ENCODE measurements around the gene CD300H.

The CD300H gene

DNA sequence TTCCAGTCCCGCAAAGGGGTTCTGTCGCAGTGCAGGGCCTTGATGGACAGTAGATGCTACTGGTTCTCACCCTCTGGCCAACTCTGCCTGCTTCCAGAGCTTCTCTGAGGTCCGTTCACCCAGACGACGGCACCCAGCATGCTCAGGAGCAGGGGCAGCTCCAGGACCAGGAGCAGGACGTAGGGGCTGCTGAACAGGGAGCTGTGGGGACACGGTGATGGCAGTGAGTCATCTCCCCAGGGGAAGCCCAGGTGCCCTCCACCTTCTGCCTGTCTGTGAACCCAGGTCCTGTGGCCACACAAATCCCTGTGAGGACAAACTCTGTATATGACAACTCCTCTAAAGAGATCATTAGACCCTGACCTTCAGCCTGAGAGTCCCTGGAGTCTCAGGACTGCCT is 18.0 kb downstream of the CD300H start:
- DNase-seq (ENCODE audit: low read depth in 3 of 3): no peak

DNA sequence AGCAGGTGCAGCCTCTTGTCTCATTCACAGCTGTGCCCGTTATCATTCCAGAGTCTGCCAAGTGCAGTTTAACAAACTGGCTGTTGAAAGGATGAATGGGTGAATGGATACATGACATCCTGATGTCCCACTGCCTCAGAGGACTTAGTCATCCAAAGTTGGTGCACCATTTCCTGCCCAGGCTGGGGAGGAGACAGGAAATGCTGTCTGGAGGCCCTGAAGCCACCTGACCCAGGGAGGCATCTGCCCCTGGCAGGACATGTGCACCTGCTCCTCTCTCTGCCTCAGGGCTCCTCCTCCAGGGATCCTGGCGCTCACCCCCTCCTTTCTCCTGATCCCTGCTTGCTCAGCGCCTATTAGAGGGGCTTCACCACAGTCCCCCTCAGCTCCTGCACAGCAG is 19.6 kb downstream of the CD300H start:
- no peak for DNase-seq (ENCODE audit: low read depth in 3 of 3)

DNA sequence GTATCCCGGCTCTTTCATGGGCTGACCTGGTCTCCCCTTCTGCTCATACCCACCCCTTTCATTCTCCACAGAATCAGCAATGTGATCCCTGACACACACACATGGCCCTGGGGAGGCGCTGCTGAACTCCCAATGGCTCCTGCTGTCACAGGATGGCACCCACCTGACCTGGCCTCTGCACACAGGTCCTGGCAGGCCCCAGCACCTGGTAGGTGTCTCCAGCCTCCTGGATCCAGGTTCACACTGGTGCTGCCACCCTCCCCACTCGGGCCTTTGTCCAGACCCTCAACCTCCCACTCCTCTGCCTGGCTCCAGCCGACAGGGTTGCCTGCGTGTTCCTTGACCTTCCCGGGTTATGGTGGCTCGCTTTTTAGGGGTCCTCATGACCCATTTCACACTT is 20.0 kb downstream of the CD300H start:
- DNase-seq (ENCODE audit: low read depth in 3 of 3): no peak

DNA sequence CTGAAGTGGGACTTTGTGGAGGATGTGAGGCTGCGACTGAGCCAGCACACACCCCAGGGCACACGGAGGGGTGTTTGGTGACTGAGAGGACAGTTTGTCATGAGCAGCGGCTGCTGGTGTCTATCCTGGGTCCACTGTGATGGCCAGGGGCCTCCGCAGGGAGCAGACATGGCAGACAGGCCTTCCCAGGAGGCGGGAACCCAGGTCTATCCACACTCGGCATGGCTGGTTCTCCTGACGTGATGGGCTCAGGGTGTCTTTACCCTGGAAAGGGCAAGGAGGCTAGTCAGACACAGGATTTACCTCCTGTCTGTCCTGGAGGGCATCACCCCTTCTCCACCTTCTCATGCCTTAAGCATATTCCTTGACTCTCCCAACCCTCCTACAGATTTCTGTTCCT is 20.7 kb downstream of the CD300H start:
- DNase-seq (ENCODE audit: low read depth in 3 of 3): no peak

DNA sequence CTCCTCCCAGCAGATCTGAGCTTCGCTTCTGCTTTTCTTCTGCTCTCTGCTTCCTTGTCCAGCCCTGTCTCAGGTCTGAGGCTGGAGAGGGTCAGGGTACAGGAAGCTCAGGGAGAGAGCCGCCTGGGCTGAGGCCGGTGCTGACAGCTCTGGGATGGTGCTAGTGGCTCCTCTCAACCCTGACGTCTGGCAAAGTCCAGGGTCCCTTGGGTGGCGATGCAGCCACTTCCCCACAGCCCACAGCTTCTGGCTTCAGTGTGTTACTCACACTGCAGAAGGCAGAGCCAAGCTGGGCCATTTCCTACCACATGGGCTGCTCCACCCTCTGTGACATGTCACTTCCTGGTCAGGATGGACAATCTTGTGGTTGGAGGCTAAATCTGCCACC is 21.5 kb downstream of the CD300H start, which contains the start of gene CD300C:
CD300C (minus strand) TSS at position 273 of the 388 bp plus-strand sequence. CDS start 333 bp downstream, outside the sequence.
- DNase-seq (ENCODE audit: low read depth in 3 of 3): no peak

DNA sequence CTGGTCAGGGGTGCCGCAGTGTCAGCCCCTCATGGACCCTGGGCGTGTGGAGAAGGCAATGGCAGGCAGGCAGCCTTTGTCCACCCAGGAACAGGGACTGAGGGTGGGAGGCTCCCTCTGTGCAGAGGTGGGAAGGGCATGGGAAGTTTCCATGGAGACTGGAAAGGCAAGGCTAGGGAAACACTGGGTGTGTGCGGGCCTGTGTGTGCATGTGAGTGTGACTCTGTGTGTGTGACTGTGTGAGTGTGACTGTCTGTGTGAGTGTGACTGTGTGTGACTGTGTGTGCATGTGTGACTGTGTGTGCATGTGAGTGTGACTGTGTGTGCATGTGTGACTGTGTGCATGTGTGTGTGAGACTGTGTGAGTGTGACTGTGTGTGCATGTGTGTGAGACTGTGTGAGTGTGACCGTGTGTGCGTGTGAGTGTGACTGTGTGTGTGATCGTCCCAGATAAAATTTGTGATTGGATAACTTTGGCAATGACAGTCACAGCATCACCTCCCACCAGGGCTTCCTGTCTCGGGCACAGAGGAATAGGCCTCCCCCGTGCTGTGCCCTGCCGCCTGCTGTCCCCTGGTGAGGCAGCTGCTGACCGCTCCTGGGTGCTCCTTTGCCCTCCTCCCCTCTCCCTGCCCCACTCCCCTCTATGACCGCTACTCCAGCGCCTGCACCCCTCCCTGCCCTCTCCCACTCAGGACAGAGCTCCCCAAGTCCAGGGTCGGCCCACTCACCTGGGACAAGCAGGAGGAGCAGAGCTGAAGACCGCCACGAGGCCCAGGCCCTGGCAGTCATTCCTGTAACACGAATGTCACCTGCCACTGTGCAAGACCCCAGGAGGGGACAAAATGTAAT is 22.1 kb downstream of the CD300H start:
- DNase-seq (ENCODE audit: low read depth in 3 of 3): no peak

DNA sequence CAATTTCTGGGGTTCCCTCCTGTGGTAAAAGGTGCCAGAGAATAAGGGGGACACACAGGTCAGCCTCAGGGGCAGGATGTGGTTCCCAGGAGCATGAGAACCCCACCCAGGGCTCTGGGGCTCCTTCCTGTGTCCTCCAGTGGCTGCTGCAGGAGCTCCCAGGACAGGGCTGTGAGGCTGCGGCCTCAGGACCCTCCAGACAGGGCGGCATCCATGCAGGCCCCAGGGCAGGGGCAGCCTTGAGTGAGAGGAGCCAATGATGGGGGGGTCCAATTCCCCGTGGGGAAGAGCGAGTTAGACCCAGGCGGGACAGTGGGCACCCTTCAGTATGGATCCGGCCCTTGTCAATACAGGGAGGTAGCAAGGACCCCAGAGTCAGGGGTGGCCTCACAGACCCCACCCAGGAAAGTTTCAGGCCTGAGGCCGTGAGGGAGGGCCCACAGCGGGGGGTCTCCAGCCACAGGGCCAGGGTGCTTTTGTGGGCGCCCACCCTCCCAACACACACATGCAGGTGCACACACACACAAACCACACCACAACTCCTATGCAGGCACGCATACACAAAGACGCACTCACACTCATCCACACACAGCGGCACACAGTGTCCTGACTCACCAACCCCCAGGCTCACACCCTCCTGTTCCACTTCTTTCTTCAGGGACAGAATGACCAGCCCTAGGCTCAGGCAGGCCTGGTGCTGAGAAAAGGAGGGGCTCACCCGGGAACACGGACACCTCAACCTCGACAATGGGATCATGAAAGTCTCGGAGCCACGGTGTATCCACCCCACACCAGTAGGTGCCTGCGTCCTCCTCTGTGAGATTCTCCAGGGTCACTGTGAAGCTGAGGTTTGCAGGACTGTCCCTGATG is 23.2 kb downstream of the CD300H start:
- no peak for DNase-seq (ENCODE audit: low read depth in 3 of 3)

DNA sequence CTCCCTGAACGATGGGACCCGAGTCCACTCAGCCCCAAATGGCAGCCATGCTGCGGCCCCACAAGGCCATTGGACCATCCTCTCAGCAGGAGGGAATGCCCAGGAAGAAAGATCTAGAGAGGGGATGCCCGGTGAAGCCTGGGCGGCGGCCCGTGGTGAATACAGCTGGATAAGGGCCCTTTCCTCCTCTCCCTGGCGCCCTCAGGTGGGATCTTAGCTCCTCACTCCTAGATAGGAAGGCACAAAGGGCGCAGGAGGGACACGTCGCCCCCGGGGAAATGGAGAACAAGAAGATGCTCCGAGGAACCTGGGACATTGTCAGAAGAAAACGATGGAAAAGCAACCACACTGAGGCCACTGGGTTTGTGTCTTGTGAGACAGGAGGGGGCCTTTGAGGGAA is 23.9 kb downstream of the CD300H start:
- no peak for DNase-seq (ENCODE audit: low read depth in 3 of 3)

DNA sequence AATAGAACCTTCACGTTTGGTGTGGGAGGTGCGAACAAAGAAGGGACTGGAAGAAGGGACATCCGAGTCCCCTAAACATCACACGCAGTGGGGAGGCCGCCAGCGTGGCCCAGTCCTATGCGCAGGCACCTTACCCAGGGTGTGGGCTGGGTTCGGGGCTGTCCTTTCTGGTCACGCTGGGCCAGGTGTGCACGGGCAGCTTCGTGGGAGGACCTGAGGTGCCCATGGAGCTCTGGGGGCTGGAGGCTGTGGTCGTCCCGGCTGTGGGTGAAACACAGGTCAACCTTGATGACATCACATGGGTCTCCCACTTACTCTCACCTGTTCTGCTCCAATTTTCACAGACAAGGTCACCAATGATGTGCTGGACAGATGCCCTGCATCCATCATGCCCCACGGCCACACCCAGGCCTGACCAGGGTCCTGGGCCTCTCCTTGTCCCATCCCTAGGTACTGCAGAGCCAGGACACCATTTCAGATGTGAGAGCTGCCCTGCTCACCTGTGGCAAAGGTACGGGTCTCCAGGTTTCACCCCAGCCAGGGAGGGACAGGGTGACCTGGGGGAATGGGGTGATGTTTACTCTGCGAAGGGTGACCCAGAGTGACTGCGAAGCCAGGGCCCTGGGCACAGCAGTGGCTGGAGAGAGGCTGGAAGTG is 24.5 kb downstream of the CD300H start:
- no peak for DNase-seq (ENCODE audit: low read depth in 3 of 3)

DNA sequence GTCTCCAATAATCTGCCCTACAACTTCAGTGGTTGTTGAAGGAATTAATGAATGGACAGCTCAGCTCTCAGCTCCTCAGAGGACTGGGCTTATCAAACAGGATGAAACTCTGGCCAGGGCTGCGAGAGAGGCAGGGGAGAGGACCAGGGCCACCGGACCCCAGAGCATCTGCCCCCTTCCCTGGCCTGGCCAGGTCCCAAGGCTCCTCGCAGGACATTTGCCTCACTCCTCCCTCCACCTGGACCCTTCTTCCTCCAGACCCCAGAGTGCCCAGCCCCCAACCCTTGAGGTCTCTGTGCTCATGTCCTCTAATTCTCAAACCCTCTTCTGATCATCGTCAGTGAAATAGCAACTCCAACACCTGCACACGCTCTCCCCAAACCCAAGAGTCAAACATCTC is 25.1 kb downstream of the CD300H start:
- no peak for DNase-seq (ENCODE audit: low read depth in 3 of 3)

DNA sequence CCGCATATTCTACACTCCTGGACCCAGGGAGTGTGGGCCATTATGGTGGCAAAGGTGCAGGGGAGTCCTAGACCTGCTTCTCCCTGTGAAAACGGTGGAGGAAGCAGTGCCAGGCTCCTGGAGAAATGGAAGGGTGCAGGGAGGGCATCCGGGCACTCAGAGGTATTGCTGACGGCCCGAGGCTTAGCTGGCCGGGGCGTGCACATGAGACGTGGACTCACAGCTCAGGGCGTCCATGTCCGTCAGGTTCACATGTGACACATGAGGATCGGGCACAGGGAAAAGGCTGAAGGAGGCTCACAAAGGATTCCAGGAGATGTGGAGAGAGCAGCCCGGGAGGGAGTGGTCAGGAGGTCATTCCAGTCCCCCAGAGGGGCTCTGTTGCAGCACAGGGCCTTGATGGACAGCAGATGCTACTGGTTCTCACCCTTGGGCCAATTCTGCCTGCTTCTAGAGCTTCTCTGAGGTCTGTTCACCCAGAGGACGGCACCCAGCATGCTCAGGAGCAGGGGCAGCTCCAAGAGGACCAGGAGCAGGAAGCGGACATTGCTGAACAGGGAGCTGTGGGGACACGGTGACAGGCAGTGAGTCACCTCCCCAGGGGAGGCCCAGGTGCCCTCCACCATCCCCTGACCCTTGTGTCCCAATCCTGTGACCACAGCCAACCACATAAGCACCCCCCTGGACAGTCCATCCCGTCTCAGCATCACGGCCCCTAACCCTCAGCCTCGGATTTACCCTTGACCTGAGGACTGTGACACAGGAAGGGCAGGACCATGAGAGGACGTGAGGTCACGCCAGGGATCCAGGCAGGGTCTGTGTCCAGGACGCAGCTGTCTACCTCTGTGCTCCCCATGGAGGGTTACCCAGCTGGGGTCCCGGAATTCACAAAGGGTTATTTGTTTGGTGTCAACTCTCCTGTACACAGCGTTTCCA is 25.9 kb downstream of the CD300H start:
- no peak for DNase-seq (ENCODE audit: low read depth in 3 of 3)

DNA sequence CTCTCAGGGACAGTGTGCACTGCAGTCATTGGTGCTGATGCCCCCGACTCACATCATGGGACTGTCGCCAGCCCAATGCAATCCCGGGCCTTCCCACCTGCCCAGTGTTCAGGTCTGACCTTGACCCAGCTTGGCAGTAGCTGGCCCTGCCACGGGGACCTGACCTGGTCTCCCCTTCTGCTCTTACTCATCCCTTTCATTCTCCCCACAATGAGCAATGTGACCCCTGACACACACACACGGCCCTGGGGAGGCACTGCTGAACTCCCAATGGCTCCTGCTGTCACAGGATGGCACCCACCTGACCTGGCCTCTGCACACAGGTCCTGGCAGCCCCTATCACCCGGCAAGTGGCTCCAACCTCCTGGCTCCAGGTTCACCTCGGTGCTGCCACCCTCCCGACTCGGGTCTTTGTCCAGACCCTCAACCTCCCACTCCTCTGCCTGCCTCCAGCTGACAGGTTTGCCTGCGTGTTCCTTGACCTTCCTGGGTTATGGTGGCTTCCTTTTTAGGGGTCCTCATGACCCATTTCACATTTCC is 28.0 kb downstream of the CD300H start:
- no peak for DNase-seq (ENCODE audit: low read depth in 3 of 3)

DNA sequence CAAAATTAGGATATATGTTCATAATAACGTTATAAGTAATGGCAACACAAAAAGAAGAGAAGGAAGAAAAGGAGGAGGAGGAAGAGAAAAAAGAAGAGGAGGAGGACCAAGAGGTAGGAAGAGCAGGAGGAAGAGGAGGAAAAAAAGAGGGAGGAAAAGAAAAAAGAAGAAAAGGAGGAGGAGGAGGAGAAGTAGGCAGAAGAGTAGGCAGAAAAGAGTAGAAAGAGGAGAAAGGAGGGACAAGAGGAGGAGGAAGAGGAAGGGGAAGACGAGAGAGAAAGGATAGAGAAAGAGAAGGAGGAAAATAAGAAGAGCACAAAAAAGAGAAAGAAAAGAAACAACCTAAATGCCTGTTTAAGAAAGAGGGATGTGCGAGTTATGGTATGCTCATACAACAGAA is 30.4 kb downstream of the CD300H start:
- DNase-seq (ENCODE audit: low read depth in 3 of 3): no peak

DNA sequence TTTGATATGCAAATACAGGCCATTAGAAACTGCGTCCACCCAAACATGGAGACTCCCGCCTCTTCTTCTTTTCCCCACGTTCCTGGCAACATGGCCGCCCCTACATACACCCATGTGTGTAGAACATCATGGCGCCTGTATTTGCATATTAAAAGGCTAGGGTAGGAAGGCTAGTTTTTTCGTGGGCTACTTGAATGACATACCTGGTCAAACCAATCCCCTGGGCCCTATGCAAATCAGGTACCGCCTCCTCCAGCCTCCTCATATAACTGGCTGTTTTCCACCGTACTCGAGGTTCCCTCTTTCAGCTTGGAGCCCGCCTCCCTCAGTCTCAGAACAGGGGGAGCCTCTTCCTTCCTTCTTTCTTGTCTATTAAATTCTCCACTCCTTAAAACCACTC is 35.2 kb downstream of the CD300H start:
- DNase-seq (ENCODE audit: low read depth in 3 of 3): no peak

DNA sequence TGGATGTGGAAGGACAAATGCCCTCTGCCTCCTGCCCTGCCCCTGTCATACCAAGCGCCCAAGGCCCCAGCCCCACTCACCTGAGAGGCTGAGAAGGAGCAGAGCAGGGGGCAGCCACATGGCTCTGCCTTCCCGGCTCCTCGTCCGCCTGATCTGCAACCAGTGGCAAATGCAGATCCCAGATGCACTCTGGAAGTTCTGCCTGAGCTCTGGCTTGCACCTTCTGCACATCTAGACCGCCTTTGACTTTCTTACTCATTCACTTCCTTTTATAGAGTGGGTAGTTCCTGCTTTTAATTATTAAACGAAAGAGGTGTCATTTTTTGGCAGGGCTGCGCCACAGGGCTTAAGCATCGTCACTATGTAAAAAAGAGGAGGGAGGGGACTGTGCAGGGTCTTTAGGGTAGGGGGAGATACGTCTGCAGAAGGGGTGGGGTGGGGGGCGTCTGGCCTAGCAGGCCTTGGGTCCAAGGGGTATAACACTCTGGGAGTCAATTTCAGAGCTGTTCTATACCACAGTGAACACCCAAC is 36.0 kb downstream of the CD300H start, which contains the start of gene CD300LB:
CD300LB (minus strand) TSS at position 245 of the 531 bp plus-strand sequence; CDS start at position 120, 125 bp downstream.
- DNase-seq (ENCODE audit: low read depth in 3 of 3): no peak

DNA sequence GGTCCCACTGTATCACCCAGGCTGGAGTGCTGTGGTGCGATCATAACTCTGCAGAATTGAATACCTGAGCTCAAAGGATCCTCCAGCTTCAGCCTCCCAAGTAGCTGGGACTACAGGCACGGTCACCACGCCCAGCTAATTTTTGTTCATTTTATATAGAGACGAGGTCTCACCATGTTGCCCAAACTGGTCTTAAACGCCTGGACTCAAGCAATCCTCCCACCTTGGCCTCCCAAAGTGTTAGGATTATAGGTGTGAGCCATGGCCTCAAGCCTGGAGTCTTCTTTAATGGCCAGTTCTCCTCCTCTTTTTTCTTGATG is 36.5 kb downstream of the CD300H start:
- no peak for DNase-seq (ENCODE audit: low read depth in 3 of 3)

DNA sequence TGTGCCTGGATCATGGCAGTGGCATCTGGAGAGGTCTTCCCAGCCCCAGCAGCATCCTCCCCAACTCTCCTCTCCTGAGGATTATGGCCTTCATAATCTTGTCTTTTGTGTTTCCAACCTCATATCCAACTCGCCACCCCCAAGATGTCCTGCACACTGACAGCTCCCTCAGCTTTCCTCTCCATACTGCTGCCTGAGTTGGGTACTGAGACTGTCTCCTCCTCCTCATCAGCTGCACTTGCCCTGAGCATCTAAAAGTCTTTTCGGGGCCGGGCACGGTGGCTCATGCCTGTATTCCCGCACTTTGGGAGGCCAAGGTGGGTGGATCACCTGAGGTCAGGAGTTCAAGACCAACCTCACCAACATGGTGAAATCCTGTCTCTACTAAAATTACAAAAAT is 38.1 kb downstream of the CD300H start:
- no peak for DNase-seq (ENCODE audit: low read depth in 3 of 3)

DNA sequence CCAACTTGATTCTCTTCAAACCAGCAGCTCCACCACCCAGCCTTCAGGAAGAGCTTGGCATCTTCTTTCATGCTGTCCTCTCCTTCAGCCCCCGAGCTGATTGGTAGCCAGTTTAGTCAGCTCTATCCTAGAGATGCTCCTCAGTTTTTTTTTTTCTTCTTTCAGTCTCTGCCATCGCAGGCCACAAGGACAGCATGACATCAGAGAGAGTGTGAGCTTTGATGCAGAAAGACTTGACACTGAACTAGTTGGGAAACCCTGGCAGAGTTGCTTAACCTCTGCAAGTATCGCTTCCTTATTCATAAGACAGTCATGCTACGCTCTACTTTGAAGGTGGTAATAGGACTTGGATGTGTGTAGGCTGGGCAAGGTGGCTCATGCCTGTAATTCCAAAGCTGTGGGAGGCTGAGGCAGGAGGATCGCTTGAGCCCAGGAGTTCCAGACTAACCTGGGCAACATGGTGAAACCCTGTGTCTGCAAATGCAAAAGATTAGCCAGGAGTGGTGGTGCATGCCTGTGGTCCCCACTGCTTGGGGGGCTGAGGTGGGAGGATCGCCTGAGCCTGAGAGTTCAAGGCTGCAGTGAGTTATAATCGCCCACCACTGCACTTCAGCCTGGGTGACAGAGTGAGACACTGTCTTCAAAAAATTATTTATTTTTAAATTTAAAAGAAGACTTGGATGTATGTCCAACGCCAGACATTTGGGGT is 38.7 kb downstream of the CD300H start:
- no peak for DNase-seq (ENCODE audit: low read depth in 3 of 3)

DNA sequence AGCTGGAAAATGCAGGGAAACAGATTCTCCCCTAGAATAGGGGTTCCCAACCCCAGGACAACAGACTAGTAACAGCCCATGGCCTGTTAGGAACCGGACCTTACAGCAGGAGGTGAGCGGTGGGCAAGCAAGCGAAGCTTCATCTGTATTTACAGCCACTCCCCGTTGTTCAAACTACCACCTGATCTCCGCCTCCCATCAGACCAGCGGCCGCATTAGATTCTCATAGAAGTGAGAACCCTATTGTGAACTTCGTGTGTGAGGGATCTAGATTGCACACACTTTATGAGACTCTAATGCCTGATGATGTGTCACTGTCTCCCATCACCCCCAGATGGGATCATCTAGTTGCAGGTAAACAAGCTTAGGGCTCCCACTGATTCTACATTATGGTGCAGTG is 39.6 kb downstream of the CD300H start:
- DNase-seq (ENCODE audit: low read depth in 3 of 3): no peak

DNA sequence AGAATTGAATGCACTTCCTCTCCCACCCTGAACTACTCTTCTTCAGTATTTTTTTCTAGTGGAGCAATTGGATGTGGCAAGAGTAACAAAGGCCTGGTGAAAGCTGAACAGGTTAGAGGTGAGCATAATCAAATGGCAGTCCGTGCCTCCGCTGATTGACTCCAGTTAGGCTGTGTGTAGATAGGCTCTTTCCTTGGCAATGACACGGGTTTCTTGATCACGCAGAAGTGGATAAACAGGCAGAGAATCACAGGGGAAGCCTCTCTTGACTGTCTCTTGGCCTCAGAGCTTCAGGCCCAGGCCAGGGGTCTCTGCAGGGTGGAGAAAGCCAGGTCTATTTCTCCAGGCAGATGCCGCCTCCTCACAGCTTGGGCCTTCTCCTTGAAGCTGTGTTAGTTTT is 40.2 kb downstream of the CD300H start:
- DNase-seq (ENCODE audit: low read depth in 3 of 3): no peak

Measured in stimulated activated CD4-positive, alpha-beta T cell treated with anti-CD3 and anti-CD28 coated beads, TNF-alpha, amount 100 ng/mL, for 24 hours (primary cell).